SJCRH30 (cell line): ENCODE results near the gene CCDC198. TPM values are rescaled to one million over a fixed set of nuclear protein-coding genes. Genes with fewer than 3 reads are reported as not detected.

Experiments used
- DNase-seq, 2 experiments: peaks; one replicate each; pipeline ENCODE4 v3.0.0-alpha.2; 2015 to 2020
- H3K27ac ChIP-seq: fragments of 250-450 bp; sonication (Bioruptor Pico); 2 replicates; pipeline ENCODE4 v1.5.1; 2020; ENCODE audit warnings: mild to moderate bottlenecking, moderate library complexity
- H3K27me3 ChIP-seq: fragments of 250-450 bp; sonication (Bioruptor Pico); 2 replicates; pipeline ENCODE4 v1.5.1; 2020; ENCODE audit warnings: mild to moderate bottlenecking, moderate library complexity
- H3K36me3 ChIP-seq: fragments of 250-450 bp; sonication (Bioruptor Pico); 2 replicates; pipeline ENCODE4 v1.5.1; 2020; ENCODE audit warnings: mild to moderate bottlenecking, moderate library complexity
- H3K4me1 ChIP-seq: fragments of 250-450 bp; sonication (Bioruptor Pico); 2 replicates; pipeline ENCODE4 v1.5.1; 2020; ENCODE audit warnings: mild to moderate bottlenecking, moderate library complexity
- H3K4me3 ChIP-seq: fragments of 250-450 bp; sonication (Bioruptor Pico); 2 replicates; pipeline ENCODE4 v1.5.1; 2020; ENCODE audit warnings: mild to moderate bottlenecking, moderate library complexity
- H3K9me3 ChIP-seq: fragments of 250-450 bp; sonication (Bioruptor Pico); replicated peaks from 2 replicates; pipeline ENCODE4 v1.5.1; 2020; ENCODE audit warnings: mild to moderate bottlenecking, moderate library complexity
- total RNA-seq: library from RNA; depleted of rRNA; stranded (reverse); fragments of >200 nt; shearing (Covaris generic); gene quantifications from 2 replicates; pipeline ENCODE4 v1.2.3, GENCODE V29; 2014; rRNA removed

CCDC198 gene, protein sequence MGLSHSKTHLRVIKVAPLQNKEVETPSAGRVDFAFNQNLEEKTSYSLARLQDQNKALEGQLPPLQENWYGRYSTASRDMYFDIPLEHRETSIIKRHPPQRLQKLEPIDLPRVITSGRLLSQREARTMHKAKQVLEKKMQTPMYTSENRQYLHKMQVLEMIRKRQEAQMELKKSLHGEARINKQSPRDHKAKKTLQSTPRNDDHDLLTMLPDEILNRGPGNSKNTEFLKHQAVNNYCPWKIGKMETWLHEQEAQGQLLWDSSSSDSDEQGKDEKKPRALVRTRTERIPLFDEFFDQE
- total RNA-seq, result 0.22 and 0.25 TPM in 2 replicates

DNA sequence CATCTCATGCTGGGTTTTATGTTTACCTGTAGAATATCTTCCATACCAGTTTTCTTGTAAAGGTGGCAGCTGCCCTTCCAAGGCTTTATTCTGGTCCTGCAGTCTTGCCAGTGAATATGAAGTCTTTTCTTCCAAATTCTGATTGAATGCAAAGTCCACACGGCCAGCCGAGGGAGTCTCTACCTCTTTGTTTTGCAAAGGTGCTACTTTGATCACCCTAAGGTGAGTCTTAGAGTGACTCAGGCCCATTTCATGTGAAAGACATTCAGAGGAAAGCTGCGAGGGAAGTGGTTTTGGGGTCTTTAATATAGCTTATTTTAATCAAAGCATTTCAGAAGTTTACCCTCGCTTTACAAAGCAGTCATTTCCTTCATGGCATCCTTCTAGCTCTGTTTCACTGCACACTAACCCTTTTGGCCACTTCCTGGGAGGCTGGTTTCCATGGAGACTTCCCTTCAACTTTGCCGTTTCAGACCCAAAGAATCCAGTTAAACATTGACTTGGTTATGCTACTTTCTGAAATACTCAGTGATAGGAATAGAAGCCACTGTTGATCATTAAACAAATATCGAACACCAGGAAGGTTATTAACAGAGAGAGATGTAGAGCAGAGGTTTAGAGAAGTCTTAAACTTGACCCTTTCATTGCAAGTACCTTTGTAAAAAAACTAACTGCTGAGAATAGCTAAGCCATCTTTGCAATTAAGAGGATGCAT lies at the start of gene CCDC198:
CCDC198 (minus strand) TSS at position 391 of the 715 bp plus-strand sequence; CDS start at position 249, 142 bp downstream.
- no peak for DNase-seq
- Histone ChIP-seq H3K9me3 (0 out of 2 replicates have a peak, but pooled peaks cover 2% of the 10 kb centered on the region), H3K4me3 (no peak within 1 kb of the TSS), H3K36me3 (no peaks in the 10 kb centered on the region), H3K27me3 (no peaks in the 10 kb centered on the region), H3K27ac (peak within 1 kb of the TSS; percentile 22), H3K4me1 (peaks cover 21% of the 10 kb centered on the region)

- no peaks in the 10 kb centered on the region for H3K4me1 ChIP-seq
- H3K27me3 ChIP-seq, result no peaks in the 10 kb centered on the region
- H3K27ac ChIP-seq, result no peak overlapping the region
- no peaks in the 10 kb centered on the region for H3K9me3 ChIP-seq
- no peaks in the 10 kb centered on the region for H3K36me3 ChIP-seq
- DNase-seq, result peak in 1 of 2 experiments; percentile 35
- no peak overlapping the region for H3K4me3 ChIP-seq
Observed at GRCh38 chr14:57533214-57533613, 39.6 kb upstream of the CCDC198 start.

- H3K36me3 ChIP-seq, result no peaks in the 10 kb centered on the region
- H3K27ac ChIP-seq, result no peak overlapping the region
- H3K4me3 ChIP-seq, result no peak overlapping the region
- no peaks in the 10 kb centered on the region for H3K4me1 ChIP-seq
- no peaks in the 10 kb centered on the region for H3K27me3 ChIP-seq
- no peaks in the 10 kb centered on the region for H3K9me3 ChIP-seq
- no peak for DNase-seq
Observed at GRCh38 chr14:57530571-57530970, 36.9 kb upstream of the CCDC198 start.

- no peaks in the 10 kb centered on the region for H3K27me3 ChIP-seq
- peak in 1 of 2 experiments; percentile 17 for DNase-seq
- no peaks in the 10 kb centered on the region for H3K4me1 ChIP-seq
- no peaks in the 10 kb centered on the region for H3K36me3 ChIP-seq
- H3K9me3 ChIP-seq, result no peaks in the 10 kb centered on the region
- H3K27ac ChIP-seq, result no peak overlapping the region
- no peak overlapping the region for H3K4me3 ChIP-seq
Observed at GRCh38 chr14:57526942-57527341, 33.3 kb upstream of the CCDC198 start.

DNA sequence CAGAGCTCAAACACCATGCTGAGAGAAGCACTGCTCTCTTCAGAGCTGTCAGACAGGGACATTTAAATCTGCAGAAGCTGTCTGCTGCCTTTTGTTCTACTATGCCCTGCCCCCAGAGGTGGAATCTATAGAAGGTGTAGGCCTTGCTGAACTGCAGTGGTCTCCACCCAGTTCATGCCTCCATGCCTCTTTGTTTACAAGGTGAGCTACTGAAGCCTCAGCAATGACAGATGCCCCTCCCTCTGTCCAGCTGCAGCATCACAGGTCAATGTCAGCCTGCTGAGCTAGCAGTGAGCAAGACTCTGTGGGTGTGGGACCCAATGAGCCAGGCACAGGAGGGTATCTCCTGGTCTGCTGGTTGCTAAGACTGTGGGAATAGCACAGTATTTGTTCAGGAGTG lies 25.4 kb upstream of the CCDC198 start:
- Histone ChIP-seq H3K27ac (no peak overlapping the region), H3K27me3 (no peaks in the 10 kb centered on the region), H3K9me3 (no peaks in the 10 kb centered on the region; the same call in 1 of the 2 replicates), H3K36me3 (no peaks in the 10 kb centered on the region), H3K4me1 (no peaks in the 10 kb centered on the region), H3K4me3 (no peak overlapping the region)
- no peak for DNase-seq

DNA sequence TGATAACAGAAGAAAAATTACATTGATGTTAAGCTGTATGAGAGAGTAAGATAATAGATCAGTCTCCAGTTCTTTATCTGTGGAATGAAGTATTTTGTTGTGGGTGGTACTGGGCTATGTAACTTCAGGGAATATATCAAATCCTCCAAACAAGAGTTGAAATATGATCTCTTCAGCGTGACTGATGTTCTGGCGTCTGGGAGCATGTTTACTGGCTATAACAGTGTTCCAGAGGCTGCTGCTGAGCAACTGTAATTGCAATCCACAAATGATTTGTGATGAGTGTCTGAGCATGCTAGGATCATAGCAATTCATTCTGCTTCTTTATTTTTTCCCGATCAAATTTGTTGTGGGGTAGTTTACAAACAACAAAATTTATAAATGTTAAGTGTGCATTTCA lies 18.6 kb upstream of the CCDC198 start:
- DNase-seq, result peak; percentile 36 to 63
- Histone ChIP-seq H3K9me3 (no peaks in the 10 kb centered on the region; the same call in 1 of the 2 replicates), H3K27me3 (no peaks in the 10 kb centered on the region), H3K36me3 (no peaks in the 10 kb centered on the region), H3K4me1 (peaks cover 7% of the 10 kb centered on the region), H3K27ac (peak overlapping the region; percentile 35; the same call in 1 of the 2 replicates), H3K4me3 (no peak overlapping the region)

- no peak overlapping the region for H3K27ac ChIP-seq
- no peaks in the 10 kb centered on the region; the same call in 1 of the 2 replicates for H3K9me3 ChIP-seq
- no peak overlapping the region for H3K4me3 ChIP-seq
- no peak for DNase-seq
- H3K4me1 ChIP-seq, result peaks cover 7% of the 10 kb centered on the region
- no peaks in the 10 kb centered on the region for H3K27me3 ChIP-seq
- no peaks in the 10 kb centered on the region for H3K36me3 ChIP-seq
Observed at GRCh38 chr14:57508756-57509155, 15.1 kb upstream of the CCDC198 start.

GRCh38 chr14:57502586-57503254 lies 9.1 kb upstream of the CCDC198 start:
- Histone ChIP-seq H3K9me3 (no peaks in the 10 kb centered on the region), H3K27ac (no peak overlapping the region), H3K4me3 (no peak overlapping the region), H3K36me3 (no peaks in the 10 kb centered on the region), H3K27me3 (no peaks in the 10 kb centered on the region), H3K4me1 (no peaks in the 10 kb centered on the region)
- peak; percentile 17 to 52 for DNase-seq

GRCh38 chr14:57501039-57501557 lies 7.4 kb upstream of the CCDC198 start:
- no peak overlapping the region for H3K27ac ChIP-seq
- DNase-seq, result no peak
- no peak overlapping the region for H3K4me3 ChIP-seq
- no peaks in the 10 kb centered on the region for H3K27me3 ChIP-seq
- no peaks in the 10 kb centered on the region for H3K9me3 ChIP-seq
- H3K36me3 ChIP-seq, result no peaks in the 10 kb centered on the region
- H3K4me1 ChIP-seq, result no peaks in the 10 kb centered on the region

DNA sequence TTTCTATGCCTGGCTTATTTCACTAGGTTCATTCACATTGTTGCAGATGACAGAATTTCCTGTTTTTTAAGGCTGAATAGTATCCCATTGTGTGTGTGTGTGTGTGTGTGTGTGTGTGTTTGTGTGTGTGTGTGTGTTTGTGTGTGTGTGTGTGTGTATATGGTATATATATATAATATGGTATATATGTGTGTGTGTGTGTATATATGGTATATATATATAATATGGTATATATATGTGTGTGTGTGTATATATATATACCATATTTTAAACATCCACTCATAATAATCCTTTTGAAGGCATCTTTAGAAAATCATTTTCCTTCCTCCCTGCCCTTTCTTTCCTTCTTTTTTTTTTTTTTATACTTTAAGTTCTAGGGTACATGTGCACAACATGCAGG lies 5.0 kb upstream of the CCDC198 start:
- DNase-seq, result no peak
- Histone ChIP-seq H3K9me3 (no peaks in the 10 kb centered on the region), H3K4me1 (peaks cover 4% of the 10 kb centered on the region), H3K36me3 (no peaks in the 10 kb centered on the region), H3K4me3 (no peak overlapping the region), H3K27me3 (no peaks in the 10 kb centered on the region), H3K27ac (no peak overlapping the region)

DNA sequence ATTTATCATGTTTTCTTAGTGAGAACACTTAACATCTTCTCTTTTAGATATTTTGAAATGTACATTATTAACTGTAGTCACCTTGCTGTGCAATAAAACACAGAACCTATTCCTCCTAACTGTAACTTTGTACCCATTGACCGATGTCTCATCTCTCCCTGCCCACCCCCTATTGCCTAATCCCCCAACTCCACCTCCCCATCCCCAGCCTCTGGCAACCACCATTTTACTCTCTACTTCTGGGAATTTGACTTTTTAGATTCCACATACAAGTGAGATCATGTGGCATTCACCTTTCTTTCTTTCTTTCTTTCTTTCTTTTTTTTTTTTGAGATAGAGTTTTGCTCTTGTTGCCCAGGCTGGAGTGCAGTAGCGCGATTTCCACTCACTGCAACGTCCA lies 4.4 kb upstream of the CCDC198 start:
- H3K4me1 ChIP-seq, result peaks cover 10% of the 10 kb centered on the region
- H3K4me3 ChIP-seq, result no peak overlapping the region
- DNase-seq, result no peak
- no peaks in the 10 kb centered on the region for H3K36me3 ChIP-seq
- no peaks in the 10 kb centered on the region for H3K9me3 ChIP-seq
- no peak overlapping the region for H3K27ac ChIP-seq
- H3K27me3 ChIP-seq, result no peaks in the 10 kb centered on the region

GRCh38 chr14:57495416-57495815 lies 1.8 kb upstream of the CCDC198 start:
- H3K27me3 ChIP-seq, result no peaks in the 10 kb centered on the region
- no peaks in the 10 kb centered on the region for H3K9me3 ChIP-seq
- H3K4me3 ChIP-seq, result no peak overlapping the region
- H3K4me1 ChIP-seq, result peaks cover 21% of the 10 kb centered on the region
- no peaks in the 10 kb centered on the region for H3K36me3 ChIP-seq
- no peak for DNase-seq
- no peak overlapping the region for H3K27ac ChIP-seq

GRCh38 chr14:57492859-57493258 lies 798 bp downstream of the CCDC198 start:
- peak; percentile 16 to 53 for DNase-seq
- H3K36me3 ChIP-seq, result no peaks in the 10 kb centered on the region

DNA sequence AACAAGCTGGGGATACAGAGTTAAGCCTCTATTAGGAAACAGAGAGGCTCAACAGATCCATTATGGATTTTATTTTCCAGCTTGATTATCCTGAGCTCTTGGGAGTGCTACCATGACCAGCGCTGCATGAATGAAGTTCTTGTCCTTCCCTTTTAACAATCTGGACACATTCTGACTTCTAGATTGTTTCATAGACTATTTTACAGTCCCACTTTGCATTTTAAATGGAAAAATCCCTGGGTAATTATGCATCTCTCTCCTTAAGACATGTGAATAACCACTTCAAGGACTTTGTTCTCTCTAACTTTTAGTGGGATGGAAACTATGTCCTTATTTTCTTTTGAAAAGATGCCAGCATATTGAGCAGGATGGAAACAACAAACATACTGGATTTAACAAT lies 2.0 kb downstream of the CCDC198 start:
- H3K36me3 ChIP-seq, result no peaks in the 10 kb centered on the region
- H3K27ac ChIP-seq, result no peak overlapping the region
- H3K27me3 ChIP-seq, result no peaks in the 10 kb centered on the region
- peaks cover 21% of the 10 kb centered on the region for H3K4me1 ChIP-seq
- no peak for DNase-seq
- no peak overlapping the region for H3K4me3 ChIP-seq
- 0 out of 2 replicates have a peak, but pooled peaks cover 2% of the 10 kb centered on the region for H3K9me3 ChIP-seq

More at GRCh38 chr14:57492859-57493258, 798 bp downstream of the CCDC198 start:
- peaks cover 21% of the 10 kb centered on the region for H3K4me1 ChIP-seq
- no peaks in the 10 kb centered on the region for H3K27me3 ChIP-seq
- H3K27ac ChIP-seq, result peak overlapping the region; percentile 22
- no peak overlapping the region for H3K4me3 ChIP-seq
- H3K9me3 ChIP-seq, result 0 out of 2 replicates have a peak, but pooled peaks cover 2% of the 10 kb centered on the region

DNA sequence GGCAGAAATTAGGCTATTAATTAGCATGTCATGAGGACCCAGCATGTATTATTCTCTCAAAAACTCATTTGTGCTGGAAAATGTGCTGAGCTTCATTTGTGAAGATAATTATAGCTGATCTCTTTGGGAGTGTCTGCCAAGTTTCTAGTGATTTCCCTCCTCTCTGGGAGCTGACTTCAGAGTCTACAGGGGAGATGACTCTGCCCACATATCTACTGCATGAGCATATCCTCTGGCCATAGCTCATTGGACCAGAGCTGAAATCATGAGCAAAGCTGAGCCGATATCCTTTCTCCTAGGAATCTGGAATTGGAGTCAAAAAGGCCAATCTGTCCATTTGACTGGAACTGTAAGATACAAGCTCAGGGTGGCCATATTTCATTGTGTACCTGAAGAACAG lies 5.9 kb downstream of the CCDC198 start:
- Histone ChIP-seq H3K4me1 (peaks cover 9% of the 10 kb centered on the region), H3K27me3 (no peaks in the 10 kb centered on the region), H3K36me3 (no peaks in the 10 kb centered on the region), H3K9me3 (0 out of 2 replicates have a peak, but pooled peaks cover 2% of the 10 kb centered on the region), H3K27ac (no peak overlapping the region), H3K4me3 (no peak overlapping the region)
- no peak for DNase-seq
